Progenitor cell of endocrine pancreas (in vitro differentiated cells): ENCODE results near the gene HNF1B. TPM values are rescaled to one million over a fixed set of nuclear protein-coding genes. Genes with fewer than 3 reads are reported as not detected.

ENCODE experiments used
- DNase-seq: peaks from one replicate; pipeline ENCODE4 v3.0.0; 2021; ENCODE audit warnings: low spot score; ENCODE audit not compliant: unreplicated experiment
- H3K27ac Mint-ChIP-seq: 2 replicates; pipeline ENCODE4 v1.8.0; 2021; ENCODE audit warnings: mild to moderate bottlenecking, moderate library complexity, mixed read lengths
- H3K27me3 Mint-ChIP-seq: 2 replicates; pipeline ENCODE4 v1.8.0; 2021; ENCODE audit warnings: mixed read lengths
- H3K36me3 Mint-ChIP-seq: 2 replicates; pipeline ENCODE4 v1.8.0; 2022; ENCODE audit warnings: mixed read lengths; ENCODE audit not compliant: insufficient read depth
- H3K4me1 Mint-ChIP-seq: 2 replicates; pipeline ENCODE4 v1.8.0; 2021; ENCODE audit warnings: low read depth, mixed read lengths
- H3K4me3 Mint-ChIP-seq: 2 replicates; pipeline ENCODE4 v1.8.0; 2021; ENCODE audit warnings: low read depth, mild to moderate bottlenecking, moderate library complexity, mixed read lengths
- H3K9me3 Mint-ChIP-seq: 2 replicates; pipeline ENCODE4 v1.8.0; 2021; ENCODE audit warnings: low read depth, mixed read lengths
- CTCF ChIP-seq: fragments of 200-600 bp; sonication (generic); IDR thresholded peaks from one replicate; pipeline ENCODE4 v1.5.0; 2021; ENCODE audit warnings: antibody characterized with exemption, mild to moderate bottlenecking; ENCODE audit not compliant: unreplicated experiment
- total RNA-seq: library from RNA; stranded (reverse); gene quantifications from 2 replicates; pipeline ENCODE4 v1.2.1, GENCODE V29; 2021

Gene HNF1B
- total RNA-seq, 1 donor from 2014 or later: 99.1 TPM

- no peak for DNase-seq
- Mint-ChIP-seq H3K36me3 (peaks cover 8% of the 10 kb centered on the region), H3K9me3 (no peaks in the 10 kb centered on the region), H3K4me1 (peaks cover 11% of the 10 kb centered on the region), H3K4me3 (no peak overlapping the region), H3K27me3 (no peaks in the 10 kb centered on the region), H3K27ac (peak overlapping the region; percentile 68)
- no peak for TF ChIP-seq CTCF
Measured at GRCh38 chr17:37752482-37752881, 7.6 kb upstream of the HNF1B start.

GRCh38 chr17:37750768-37751475 is 6.1 kb upstream of the HNF1B start:
- Mint-ChIP-seq H3K27me3 (no peaks in the 10 kb centered on the region), H3K9me3 (no peaks in the 10 kb centered on the region)

GRCh38 chr17:37750292-37750691 is 5.4 kb upstream of the HNF1B start:
- Mint-ChIP-seq H3K36me3 (peaks cover 9% of the 10 kb centered on the region), H3K4me1 (peaks cover 24% of the 10 kb centered on the region), H3K27ac (no peak overlapping the region), H3K9me3 (no peaks in the 10 kb centered on the region), H3K27me3 (no peaks in the 10 kb centered on the region), H3K4me3 (no peak overlapping the region)
- no peak for DNase-seq
- TF ChIP-seq CTCF: no peak

More at GRCh38 chr17:37750768-37751475, 6.1 kb upstream of the HNF1B start:
- Mint-ChIP-seq H3K36me3 (peaks cover 9% of the 10 kb centered on the region), H3K4me3 (no peak overlapping the region), H3K27ac (no peak overlapping the region), H3K4me1 (peaks cover 24% of the 10 kb centered on the region)
- DNase-seq: no peak
- no peak for TF ChIP-seq CTCF

- Mint-ChIP-seq H3K27ac (peak overlapping the region; percentile 95), H3K36me3 (peaks cover 12% of the 10 kb centered on the region), H3K4me3 (peak overlapping the region; percentile 97), H3K27me3 (no peaks in the 10 kb centered on the region), H3K4me1 (peaks cover 26% of the 10 kb centered on the region), H3K9me3 (no peaks in the 10 kb centered on the region)
- no peak for TF ChIP-seq CTCF
- DNase-seq: no peak
Measured at GRCh38 chr17:37747222-37747621, 2.4 kb upstream of the HNF1B start.

GRCh38 chr17:37746617-37747016 is 1.8 kb upstream of the HNF1B start:
- Mint-ChIP-seq H3K27ac (peak overlapping the region; percentile 95), H3K27me3 (no peaks in the 10 kb centered on the region), H3K4me1 (peaks cover 26% of the 10 kb centered on the region), H3K4me3 (peak overlapping the region; percentile 97), H3K9me3 (no peaks in the 10 kb centered on the region), H3K36me3 (peaks cover 12% of the 10 kb centered on the region)
- TF ChIP-seq CTCF: no peak
- no peak for DNase-seq
